Mesendoderm (in vitro differentiated cells): ENCODE measurements around the gene EPAS1.

Experiments
- DNase-seq: peaks from one replicate; pipeline ENCODE4 v3.0.0; 2013
- H2AK5ac ChIP-seq: 2 replicates; pipeline ENCODE4 v1.6.1; 2013; ENCODE audit warnings: low read length, inconsistent platforms
- H2BK120ac ChIP-seq: 2 replicates; pipeline ENCODE4 v1.6.1; 2013; ENCODE audit warnings: low read depth, mild to moderate bottlenecking, low read length, moderate library complexity, mixed read lengths
- H2BK15ac ChIP-seq: replicated peaks from 2 replicates; pipeline ENCODE4 v1.6.1; 2013; ENCODE audit warnings: low read depth, mild to moderate bottlenecking, moderate library complexity
- H2BK5ac ChIP-seq: 2 replicates; pipeline ENCODE4 v1.6.1; 2013; ENCODE audit warnings: low read length, inconsistent platforms
- H3K18ac ChIP-seq: 2 replicates; pipeline ENCODE4 v1.6.1; 2013; ENCODE audit warnings: mild to moderate bottlenecking, low read length, mixed read lengths
- H3K23ac ChIP-seq: one replicate; pipeline ENCODE4 v1.6.1; 2013; ENCODE audit warnings: low read length
- H3K27ac ChIP-seq: 2 replicates; pipeline ENCODE4 v1.5.1; 2013; ENCODE audit warnings: low read depth, mild to moderate bottlenecking, inconsistent platforms, low read length, moderate library complexity
- H3K27me3 ChIP-seq: 2 replicates; pipeline ENCODE4 v1.6.1; 2013; ENCODE audit warnings: low read length, control low read depth, mild to moderate bottlenecking, inconsistent platforms; ENCODE audit not compliant: insufficient read depth, poor library complexity
- H3K36me3 ChIP-seq: 2 replicates; pipeline ENCODE4 v1.6.1; 2013; ENCODE audit warnings: low read length, inconsistent platforms; ENCODE audit not compliant: control insufficient read depth, insufficient read depth
- H3K4ac ChIP-seq: one replicate; pipeline ENCODE4 v1.6.1; 2013; ENCODE audit warnings: low read depth, mild to moderate bottlenecking, low read length, moderate library complexity
- H3K4me1 ChIP-seq: 2 replicates; pipeline ENCODE4 v1.6.1; 2013; ENCODE audit warnings: low read depth, low read length, inconsistent platforms; ENCODE audit not compliant: control insufficient read depth
- H3K4me2 ChIP-seq: 2 replicates; pipeline ENCODE4 v1.6.1; 2013; ENCODE audit warnings: low read length
- H3K4me3 ChIP-seq: 2 replicates; pipeline ENCODE4 v1.5.1; 2013; ENCODE audit warnings: mild to moderate bottlenecking, low read length
- H3K56ac ChIP-seq: one replicate; pipeline ENCODE4 v1.6.1; 2013; ENCODE audit warnings: low read length
- H3K79me1 ChIP-seq: 2 replicates; pipeline ENCODE4 v1.6.1; 2013; ENCODE audit warnings: low read length, inconsistent platforms
- H3K79me2 ChIP-seq: 2 replicates; pipeline ENCODE4 v1.6.1; 2013; ENCODE audit warnings: mild to moderate bottlenecking, low read length; ENCODE audit not compliant: control insufficient read depth, insufficient read depth
- H3K9ac ChIP-seq: 2 replicates; pipeline ENCODE4 v1.6.1; 2013; ENCODE audit warnings: low read length, inconsistent platforms
- H4K5ac ChIP-seq: one replicate; pipeline ENCODE4 v1.6.1; 2013; ENCODE audit warnings: low read length
- H4K8ac ChIP-seq: one replicate; pipeline ENCODE4 v1.6.1; 2013; ENCODE audit warnings: low read depth, mild to moderate bottlenecking, control low read depth, low read length, moderate library complexity
- WGBS: extraction: QIAGEN DNeasy Blood & Tissue Kit; methylation state at CpG from one replicate; pipeline ENCODE4 v1.1.7; 2013; ENCODE audit warnings: low lambda C conversion rate, missing lambda C conversion rate; ENCODE audit not compliant: insufficient coverage; ENCODE audit errors: extremely low coverage; 5-methylcytosine and 5-hydroxymethylcytosine counted together

Gene EPAS1

GRCh38 chr2:46319711-46320110 is 22.5 kb downstream of the EPAS1 start:
- Histone ChIP-seq H3K79me2 (no peaks in the 10 kb centered on the region), H3K4me2 (no peak overlapping the region), H3K79me1 (no peaks in the 10 kb centered on the region), H3K18ac (no peak overlapping the region), H3K27me3 (no peaks in the 10 kb centered on the region), H2BK5ac (no peak overlapping the region), H3K4me1 (no peaks in the 10 kb centered on the region), H2BK120ac (no peak overlapping the region), H4K5ac (no peak overlapping the region), H2BK15ac (no peak overlapping the region), H3K9ac (no peak overlapping the region), H2AK5ac (no peak overlapping the region), H3K56ac (no peak overlapping the region), H4K8ac (no peak overlapping the region), H3K4me3 (no peak overlapping the region), H3K23ac (no peak overlapping the region), H3K27ac (no peak overlapping the region), H3K36me3 (no peaks in the 10 kb centered on the region), H3K4ac (no peak overlapping the region)
- DNase-seq, result no peak
- no CpG with 5 or more reads among the region's 5 CpGs for WGBS

GRCh38 chr2:46320141-46320567 is 22.9 kb downstream of the EPAS1 start:
- Histone ChIP-seq H3K18ac (no peak overlapping the region), H3K36me3 (no peaks in the 10 kb centered on the region), H2BK5ac (no peak overlapping the region), H3K27me3 (no peaks in the 10 kb centered on the region), H4K5ac (no peak overlapping the region), H3K56ac (no peak overlapping the region), H3K27ac (no peak overlapping the region), H3K79me1 (no peaks in the 10 kb centered on the region), H4K8ac (no peak overlapping the region), H2AK5ac (no peak overlapping the region), H3K9ac (no peak overlapping the region), H3K79me2 (no peaks in the 10 kb centered on the region), H3K4me1 (no peaks in the 10 kb centered on the region), H3K4me2 (no peak overlapping the region), H2BK120ac (no peak overlapping the region), H3K23ac (no peak overlapping the region), H2BK15ac (no peak overlapping the region), H3K4me3 (no peak overlapping the region), H3K4ac (no peak overlapping the region)
- no peak for DNase-seq
- no CpG with 5 or more reads among the region's 8 CpGs for WGBS

- Histone ChIP-seq H4K8ac (no peak overlapping the region), H4K5ac (no peak overlapping the region), H3K9ac (no peak overlapping the region), H3K79me2 (no peaks in the 10 kb centered on the region), H3K4ac (no peak overlapping the region), H3K79me1 (no peaks in the 10 kb centered on the region), H3K56ac (no peak overlapping the region), H2AK5ac (no peak overlapping the region), H3K27me3 (no peaks in the 10 kb centered on the region), H3K36me3 (no peaks in the 10 kb centered on the region), H2BK120ac (no peak overlapping the region), H3K23ac (no peak overlapping the region), H3K4me1 (no peaks in the 10 kb centered on the region), H3K4me3 (no peak overlapping the region), H2BK15ac (no peak overlapping the region), H3K4me2 (no peak overlapping the region), H3K18ac (no peak overlapping the region), H2BK5ac (no peak overlapping the region), H3K27ac (no peak overlapping the region)
- no peak for DNase-seq
- WGBS, result no CpG with 5 or more reads among the region's 4 CpGs
Measured at GRCh38 chr2:46323730-46324129, 26.5 kb downstream of the EPAS1 start.

GRCh38 chr2:46325182-46325928 is 28.1 kb downstream of the EPAS1 start:
- no peak for DNase-seq
- H3K56ac ChIP-seq, result no peak overlapping the region

GRCh38 chr2:46326231-46326980 is 29.2 kb downstream of the EPAS1 start:
- no peak for DNase-seq
- H3K4me1 ChIP-seq, result no peaks in the 10 kb centered on the region
- H2BK120ac ChIP-seq, result no peak overlapping the region
- no peak overlapping the region for H3K23ac ChIP-seq
- no peak overlapping the region for H3K9ac ChIP-seq
- H2BK5ac ChIP-seq, result no peak overlapping the region
- no peaks in the 10 kb centered on the region for H3K27me3 ChIP-seq
- no peak overlapping the region for H4K8ac ChIP-seq
- no peak overlapping the region for H2AK5ac ChIP-seq
- no peak overlapping the region for H4K5ac ChIP-seq
- H3K4ac ChIP-seq, result no peak overlapping the region
- H3K4me3 ChIP-seq, result no peak overlapping the region
- H3K79me2 ChIP-seq, result no peaks in the 10 kb centered on the region
- no peak overlapping the region for H3K56ac ChIP-seq
- H3K79me1 ChIP-seq, result no peaks in the 10 kb centered on the region
- H3K36me3 ChIP-seq, result no peaks in the 10 kb centered on the region
- H3K27ac ChIP-seq, result no peak overlapping the region
- no peak overlapping the region for H2BK15ac ChIP-seq
- no peak overlapping the region for H3K18ac ChIP-seq
- no peak overlapping the region for H3K4me2 ChIP-seq
- no CpG with 5 or more reads among the region's 8 CpGs for WGBS

More at GRCh38 chr2:46325182-46325928, 28.1 kb downstream of the EPAS1 start:
- H3K4me2 ChIP-seq, result no peak overlapping the region
- no peak overlapping the region for H3K18ac ChIP-seq
- no peak overlapping the region for H3K9ac ChIP-seq
- H2BK120ac ChIP-seq, result no peak overlapping the region
- no CpG with 5 or more reads among the region's 6 CpGs for WGBS
- no peak overlapping the region for H3K23ac ChIP-seq
- H3K27ac ChIP-seq, result no peak overlapping the region
- no peaks in the 10 kb centered on the region for H3K79me2 ChIP-seq
- no peak overlapping the region for H3K4me3 ChIP-seq
- H3K79me1 ChIP-seq, result no peaks in the 10 kb centered on the region
- no peak overlapping the region for H3K4ac ChIP-seq
- H3K36me3 ChIP-seq, result no peaks in the 10 kb centered on the region
- no peak overlapping the region for H4K8ac ChIP-seq
- no peak overlapping the region for H2AK5ac ChIP-seq
- H3K27me3 ChIP-seq, result no peaks in the 10 kb centered on the region
- no peaks in the 10 kb centered on the region for H3K4me1 ChIP-seq
- H2BK5ac ChIP-seq, result no peak overlapping the region
- no peak overlapping the region for H4K5ac ChIP-seq
- no peak overlapping the region for H2BK15ac ChIP-seq
